HG03439 (cell line): Measurements from ENCODE around the gene NSUN5.
A peak's percentile ranks its signal among the peaks of the same experiment; 100 is the strongest.
"Not testable (repeated sequence)": the region's sequence is repeated elsewhere in the genome, so short reads cannot be mapped to it uniquely, and the experiment has no call there.

Source experiments
- ATAC-seq: cut with Tn5 transposase; IDR thresholded peaks from one replicate; pipeline ENCODE4 v1.9.1; 2021; ENCODE audit warnings: mild to moderate bottlenecking, moderate library complexity; ENCODE audit not compliant: unreplicated experiment

The NSUN5 gene

DNA sequence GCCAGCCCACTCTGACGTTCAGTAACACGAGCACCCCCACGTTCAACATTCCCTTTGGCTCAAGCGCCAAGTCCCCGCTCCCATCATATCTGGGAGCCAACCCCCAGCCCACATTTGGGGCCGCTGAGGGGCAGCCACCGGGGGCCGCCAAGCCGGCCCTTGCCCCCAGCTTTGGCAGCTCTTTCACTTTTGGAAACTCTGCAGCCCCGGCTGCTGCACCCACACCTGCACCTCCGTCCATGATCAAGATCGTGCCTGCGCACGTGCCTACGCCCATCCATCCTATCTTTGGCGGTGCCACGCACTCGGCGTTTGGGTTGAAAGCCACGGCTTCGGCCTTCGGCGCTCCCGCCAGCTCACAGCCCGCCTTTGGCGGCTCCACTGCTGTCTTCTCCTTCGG is 10.9 kb downstream of the NSUN5 start:
- not testable (repeated sequence) for ATAC-seq

DNA sequence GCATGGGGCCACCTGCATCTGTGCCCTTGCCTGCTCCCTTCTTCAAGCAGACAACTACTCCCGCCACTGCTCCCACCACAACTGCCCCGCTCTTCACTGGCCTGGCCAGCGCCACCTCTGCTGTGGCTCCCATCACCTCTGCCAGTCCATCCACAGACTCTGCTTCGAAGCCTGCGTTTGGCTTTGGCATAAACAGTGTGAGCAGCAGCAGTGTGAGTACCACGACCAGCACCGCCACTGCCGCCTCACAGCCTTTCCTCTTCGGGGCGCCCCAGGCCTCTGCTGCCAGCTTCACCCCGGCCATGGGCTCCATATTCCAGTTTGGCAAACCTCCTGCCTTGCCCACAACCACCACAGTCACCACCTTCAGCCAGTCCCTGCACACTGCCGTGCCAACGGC is 11.4 kb downstream of the NSUN5 start:
- ATAC-seq = not testable (repeated sequence)

DNA sequence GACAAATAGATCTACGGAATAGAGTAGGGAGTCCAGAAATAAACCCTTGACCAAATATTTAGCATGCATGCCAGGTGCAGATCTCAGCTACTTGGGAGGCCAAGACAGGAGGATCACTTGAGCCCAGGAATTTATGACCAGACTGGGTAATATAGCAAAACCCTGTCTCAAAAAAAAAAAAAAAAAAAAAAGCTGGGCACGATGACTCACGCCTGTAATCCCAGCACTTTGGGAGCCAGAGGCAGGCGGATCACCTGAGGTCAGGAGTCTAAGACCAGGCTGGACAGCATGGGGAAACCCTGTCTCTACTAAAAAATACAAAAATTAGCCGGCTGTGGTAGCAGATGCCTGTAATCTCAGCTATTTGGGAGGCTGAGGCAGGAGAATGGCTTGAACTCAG is 31.4 kb downstream of the NSUN5 start:
- ATAC-seq = not testable (repeated sequence)

DNA sequence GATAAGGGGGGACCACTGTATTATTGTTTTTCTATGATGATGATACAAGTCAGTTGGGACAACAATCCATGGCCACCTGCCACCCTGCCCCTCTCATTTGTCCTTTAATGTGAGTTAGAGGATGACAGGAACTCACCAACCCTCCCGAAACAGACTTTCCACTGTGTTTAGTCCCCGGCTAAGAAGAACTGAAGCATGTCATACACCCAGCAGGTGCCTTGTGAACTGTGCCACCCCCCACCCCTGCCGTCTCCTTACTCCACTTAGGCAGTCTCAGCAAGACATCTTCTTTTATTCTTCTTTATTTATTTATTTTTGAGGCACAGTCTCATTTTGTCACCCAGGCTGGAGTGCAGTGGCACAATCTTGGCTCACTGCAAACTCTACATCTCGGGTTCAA is 40.8 kb downstream of the NSUN5 start:
- ATAC-seq = not testable (repeated sequence)

DNA sequence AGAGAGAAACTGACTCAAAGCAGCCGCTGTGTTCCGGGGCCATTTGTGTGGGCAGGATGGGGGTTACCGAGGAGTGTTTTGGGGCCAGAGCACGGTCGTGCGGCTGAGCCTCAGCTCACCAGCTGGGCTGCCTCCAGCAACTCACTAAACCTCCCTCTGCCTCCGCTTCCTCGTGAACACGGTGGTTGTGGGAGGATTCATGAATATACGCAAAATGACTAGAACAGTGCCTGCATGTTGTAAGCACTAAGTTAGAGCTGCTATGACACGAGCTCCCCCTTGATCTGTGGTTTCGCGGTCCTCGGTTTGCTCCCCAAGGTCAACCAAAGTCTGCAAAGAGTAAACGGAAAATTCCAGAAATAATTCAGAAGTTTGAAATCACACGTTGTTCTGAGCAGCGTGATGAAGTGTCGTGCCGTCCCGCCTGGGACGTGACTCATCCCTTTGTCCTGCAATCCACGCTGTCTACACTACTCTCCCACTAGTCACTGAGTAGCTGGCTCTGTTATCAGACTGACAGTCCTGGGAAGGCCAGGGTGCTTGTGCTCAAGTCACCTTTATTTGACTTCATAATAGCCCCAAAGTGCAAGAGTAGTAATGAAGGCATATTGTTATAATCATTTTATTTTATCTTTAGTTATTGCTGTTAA is 41.8 kb downstream of the NSUN5 start:
- ATAC-seq = peak; percentile 79

DNA sequence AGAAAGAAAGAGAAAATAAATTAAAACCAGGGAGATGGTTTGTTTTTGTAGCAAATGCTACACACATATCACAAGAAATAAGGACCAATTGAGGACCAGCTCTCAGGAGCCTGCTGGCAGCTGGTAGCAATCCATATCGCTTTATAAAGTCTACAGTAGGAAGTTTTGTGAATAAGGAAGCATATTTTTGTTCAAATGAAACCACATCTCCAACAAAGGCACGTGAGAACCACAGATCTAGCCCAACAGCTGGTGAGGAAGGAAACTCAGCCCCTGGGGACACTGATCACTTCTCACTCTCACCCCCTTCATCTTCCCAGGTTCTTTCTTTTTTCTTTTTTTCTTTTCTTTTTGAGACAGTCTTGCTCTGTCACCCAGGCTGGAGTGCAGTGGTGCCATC is 46.2 kb downstream of the NSUN5 start:
- not testable (repeated sequence) for ATAC-seq
